Heart right ventricle (tissue), 16 donors: ENCODE data around the gene B3GALT4. TPM values are rescaled to one million over a fixed set of nuclear protein-coding genes. Genes with fewer than 3 reads are reported as not detected.
A peak's percentile ranks its signal among the peaks of the same experiment; 100 is the strongest.

ENCODE experiments used
- ATAC-seq, 8 donors: fragments of 200-7000 bp; cut with Tn5 transposase; one replicate each; pipeline ENCODE4 v1.9.1; 2020; ENCODE audit warnings: mild to moderate bottlenecking in 8 of 8, moderate library complexity in 8 of 8, moderate number of reproducible peaks in 1 of 8
- DNase-seq, 2 donors: peaks; one replicate each; pipeline ENCODE4 v3.0.0-alpha.2; 2020
- H3K27ac ChIP-seq, 10 donors: fragments of 200-600 bp; sonication (generic) in 2 of 10; one replicate each; pipeline versions ENCODE4 v1.5.0 to v1.8.0; 2020 to 2022; ENCODE audit warnings: mild to moderate bottlenecking in 3 of 10
- H3K27me3 ChIP-seq, 7 donors: fragments of 200-600 bp; one replicate each; pipeline ENCODE4 v1.8.0; 2021 to 2022; ENCODE audit warnings: mild to moderate bottlenecking in 2 of 7
- H3K36me3 ChIP-seq, 9 donors: fragments of 200-600 bp; sonication (generic) in 1 of 9; one replicate each; pipeline versions ENCODE4 v1.5.0 to v1.8.0; 2020 to 2022; ENCODE audit warnings: mild to moderate bottlenecking in 2 of 9
- H3K4me1 ChIP-seq, 9 donors: fragments of 200-600 bp; sonication (generic) in 1 of 9; one replicate each; pipeline versions ENCODE4 v1.5.0 to v1.8.0; 2020 to 2022; ENCODE audit warnings: mild to moderate bottlenecking in 4 of 9
- H3K4me3 ChIP-seq, 10 donors: fragments of 200-600 bp; sonication (generic) in 2 of 10; one replicate each; pipeline versions ENCODE4 v1.5.0 to v1.8.0; 2020 to 2022; ENCODE audit warnings: mild to moderate bottlenecking in 7 of 10, moderate library complexity in 2 of 10
- H3K9me3 ChIP-seq, 11 donors: fragments of 200-600 bp in 10 of 11; sonication (generic) in 2 of 11; one replicate each; pipeline versions ENCODE4 v1.5.0 to v1.8.0; 2013 to 2022; ENCODE audit warnings: mild to moderate bottlenecking in 2 of 11, control low read depth in 1 of 11, moderate library complexity in 1 of 11
- CTCF ChIP-seq, 9 donors: fragments of 200-600 bp; sonication (generic) in 2 of 9; IDR thresholded peaks; one replicate each; pipeline versions ENCODE4 v1.5.0 to v1.8.0; 2021 to 2022; ENCODE audit warnings: antibody characterized with exemption in 9 of 9, mild to moderate bottlenecking in 5 of 9, moderate library complexity in 1 of 9
- WGBS, 2 donors: extraction: QIAGEN DNeasy Blood & Tissue Kit; methylation state at CpG; one replicate each; pipeline ENCODE4 v1.1.7; 2013; ENCODE audit warnings: inconsistent platforms in 1 of 2; 5-methylcytosine and 5-hydroxymethylcytosine counted together
- intact Hi-C, 10 donors: fragments of 100-400 bp; cut with DNase I; formaldehyde crosslinking; loops; one replicate each; pipeline versions ENCODE4 v1.11.1 to v1.14.2; 2022
- long read RNA-seq, 3 donors: library from polyadenylated mRNA; unstranded; transcript quantifications; one replicate each; pipeline ENCODE4 v2.0.0, GENCODE V29; 2020 to 2021
- polyA plus RNA-seq, 2 donors: library from polyadenylated mRNA; stranded (reverse); fragments of 200-250 nt; gene quantifications; one replicate each; pipeline ENCODE4 v1.2.3, GENCODE V29; 2013
- total RNA-seq, 10 donors: library from RNA; stranded (reverse); fragmentation: NEBNext Ultra II Directional in 3 of 10; extraction: Animal tissue kit (Norgen Biotek cat#: 25700) in 3 of 10; gene quantifications; one replicate each; pipeline versions ENCODE4 v1.2.1 to v1.2.4, GENCODE V29; 2021 to 2023
- donor health status: Arrhythmogenic right ventricular cardiomyopathy.
- donor health status: ischemic (EF 13 %, LVEDD 7.1; RV severe dilation, severe dysfunction).
- donor health status: healthy with polysubstance abuse.
- donor health status: DM: no; HTN: yes; CAD: no.
- donor health status: DM: no; HTN: no; CAD: no.
- donor health status: ischemic (EF 25% LVEDD 6.9; RV normal size, moderate dysfunction).
- donor health status: ischemic (EF 25% LVEDD 5.7; RV mildly dilated, moderate dysfunction).
- donor health status: healthy.
- donor health status: DM: yes; HTN: yes; CAD: no.
- donor health status: Ischemic cardiomyopathy.
- donor health status: ischemic (EF 35%, LVEDD 5.7; RV mildly dilated, moderate dysfunction).
- donor health status: nonischemic (EF 11% LVEDD 7.7; RV severe dilation, severe dysfunction).
- donor health status: DM: yes; HTN: yes; CAD: no.
- donor health status: PGD.
- donor health status: ischemic (EF 29% LVEDD 5.4; RV normal size, mild dysfunction).
- donor health status: nonischemic (EF 23%, LVEDD 6.1; RV moderate dilation, normal function).

Gene B3GALT4
- total RNA-seq (10 to 100 TPM in 2 of 10 donors, 1 to 10 TPM in 8; 5.3 to 12.2 (median 8.0) TPM), polyA plus RNA-seq (1 to 10 TPM; 7.0 to 9.1 TPM)
- long read RNA-seq, donor 1, transcript B3GALT4-204 (1 exons, 1,694 nt): major isoform, 18 of 18 reads
- long read RNA-seq, donor 1, partial matches to known transcripts: 0 of 18 reads
- long read RNA-seq, donor 1, other reads (novel, unspliced or antisense): 0 of 18 reads
- long read RNA-seq, donor 2, transcript B3GALT4-204 (1 exons, 1,694 nt): major isoform, 24 of 26 reads
- long read RNA-seq, donor 2, partial matches to known transcripts: 0 of 26 reads
- long read RNA-seq, donor 2, other reads (novel, unspliced or antisense): 2 of 26 reads
- long read RNA-seq, donor 3, transcript B3GALT4-204 (1 exons, 1,694 nt): major isoform, 16 of 16 reads
- long read RNA-seq, donor 3, partial matches to known transcripts: 0 of 16 reads
- long read RNA-seq, donor 3, other reads (novel, unspliced or antisense): 0 of 16 reads

- Histone ChIP-seq H3K4me3 (peak within 1 kb of the TSS; percentile 40 to 83 (median 72)), H3K4me1 (peaks cover 10 to 70% (median 53%) of the 10 kb centered on the region in 9 donors), H3K27ac (peak within 1 kb of the TSS; percentile 68 to 96 (median 92)), H3K36me3 (peaks cover 0 to 84% (median 15%) of the 10 kb centered on the region in 9 donors), H3K27me3 (no peaks in the 10 kb centered on the region), H3K9me3 (no peaks in the 10 kb centered on the region)
- TF ChIP-seq CTCF (IDR thresholded peaks at IDR 0.05): peak; percentile 32 to 74 (median 62)
- ATAC-seq (peak; percentile 72 to 85 (median 78)), DNase-seq (peak; percentile 79 to 80)
- 1 to 2% methylated on average over 72 to 80 of the region's 80 CpGs for WGBS, 2 donors
- intact Hi-C loops: no loop called here
Measured at GRCh38 chr6:33276864-33277662, at the start of gene B3GALT4. Gene B3GALT4 (plus strand): TSS chr6:33277123. CDS start chr6:33277420, 297 bp downstream.

GRCh38 chr6:33235221-33235634 is 41.7 kb upstream of the B3GALT4 start:
- Histone ChIP-seq H3K27ac (no peak overlapping the region), H3K4me1 (no peaks in the 10 kb centered on the region), H3K9me3 (no peaks in the 10 kb centered on the region), H3K4me3 (no peak overlapping the region), H3K27me3 (peaks cover 0 to 47% (median 22%) of the 10 kb centered on the region in 7 donors), H3K36me3 (no peaks in the 10 kb centered on the region)
- ATAC-seq (no peak), DNase-seq (no peak)
- 13 to 15% methylated on average over 6 of the region's 6 CpGs for WGBS, 2 donors
- no peak for TF ChIP-seq CTCF (IDR thresholded peaks at IDR 0.05)
- intact Hi-C loops: loop anchor here in 1 of 10 donors (5.0 to 10.0 kb wide), 2 partner anchors 238 to 320 kb away; no protein-coding TSS in a partner anchor

- no peak for ATAC-seq
- DNase-seq: no peak
- Histone ChIP-seq H3K9me3 (no peaks in the 10 kb centered on the region), H3K4me3 (no peak overlapping the region), H3K36me3 (no peaks in the 10 kb centered on the region), H3K27ac (no peak overlapping the region), H3K27me3 (peaks cover 0 to 56% (median 22%) of the 10 kb centered on the region in 7 donors), H3K4me1 (no peaks in the 10 kb centered on the region)
- no peak for TF ChIP-seq CTCF (IDR thresholded peaks at IDR 0.05)
- intact Hi-C loops: loop anchor here in 1 of 10 donors (5.0 to 10.0 kb wide), 2 partner anchors 239 to 322 kb away; no protein-coding TSS in a partner anchor
Measured at GRCh38 chr6:33236328-33236727, 40.6 kb upstream of the B3GALT4 start.

GRCh38 chr6:33236852-33237251 is 40.1 kb upstream of the B3GALT4 start:
- Histone ChIP-seq H3K4me1 (no peaks in the 10 kb centered on the region), H3K27ac (no peak overlapping the region), H3K36me3 (no peaks in the 10 kb centered on the region), H3K4me3 (no peak overlapping the region), H3K9me3 (no peaks in the 10 kb centered on the region), H3K27me3 (peaks cover 0 to 61% (median 22%) of the 10 kb centered on the region in 7 donors)
- DNase-seq: no peak
- TF ChIP-seq CTCF (IDR thresholded peaks at IDR 0.05): no peak
- ATAC-seq: no peak
- intact Hi-C loops: loop anchor here in 1 of 10 donors (5.0 to 10.0 kb wide), 2 partner anchors 240 to 322 kb away; no protein-coding TSS in a partner anchor
- 85 to 87% methylated on average over 6 of the region's 6 CpGs for WGBS, 2 donors
